Measurements from ENCODE around the gene SERPINB6.

SERPINB6 gene

GRCh38 chr6:3016473-3017280, 45.3 kb upstream of the SERPINB6 start:
- Histone ChIP-seq H3K27ac (ENCODE audit: low read length) (no peak overlapping the region), H3K27me3 (ENCODE audit: low read depth, low read length) (no peaks in the 10 kb centered on the region), H3K4me1 (ENCODE audit: low read length) (no peaks in the 10 kb centered on the region), H3K4me3 (ENCODE audit: low read length) (no peak overlapping the region), H3K79me2 (ENCODE audit: low read length) (no peaks in the 10 kb centered on the region), H3K9ac (ENCODE audit: low read length) (no peak overlapping the region), H2AFZ (ENCODE audit: low read depth, low read length) (no peak overlapping the region), H3K9me3 (ENCODE audit: insufficient read depth, low read length) (no peaks in the 10 kb centered on the region; the same call in 1 of the 2 replicates), H3K4me2 (ENCODE audit: low read length) (no peak overlapping the region), H3K36me3 (replicated peaks; ENCODE audit: low read depth, low read length) (peaks cover 14% of the 10 kb centered on the region), H4K20me1 (ENCODE audit: insufficient read depth, low read length) (no peaks in the 10 kb centered on the region)
- no peak for TF ChIP-seq EZH2phosphoT487 (IDR thresholded peaks at IDR 0.05; ENCODE audit: low read depth)
- TF ChIP-seq CTCF (IDR thresholded peaks at IDR 0.05; ENCODE audit: low read depth, low read length) = no peak

- H3K4me1 ChIP-seq (ENCODE audit: low read length) = no peaks in the 10 kb centered on the region
- H3K4me3 ChIP-seq (ENCODE audit: low read length) = no peak overlapping the region
- H3K27me3 ChIP-seq (ENCODE audit: low read depth, low read length) = no peaks in the 10 kb centered on the region
- no peak overlapping the region for H3K27ac ChIP-seq (ENCODE audit: low read length)
- no peak overlapping the region for H2AFZ ChIP-seq (ENCODE audit: low read depth, low read length)
- H3K4me2 ChIP-seq (ENCODE audit: low read length) = no peak overlapping the region
- TF ChIP-seq EZH2phosphoT487 (IDR thresholded peaks at IDR 0.05; ENCODE audit: low read depth) (no peak), CTCF (IDR thresholded peaks at IDR 0.05; ENCODE audit: low read depth, low read length) (no peak)
- no peaks in the 10 kb centered on the region; the same call in 1 of the 2 replicates for H3K9me3 ChIP-seq (ENCODE audit: insufficient read depth, low read length)
- H4K20me1 ChIP-seq (ENCODE audit: insufficient read depth, low read length) = no peaks in the 10 kb centered on the region
- H3K79me2 ChIP-seq (ENCODE audit: low read length) = no peaks in the 10 kb centered on the region
- no peak overlapping the region for H3K9ac ChIP-seq (ENCODE audit: low read length)
- peaks cover 28% of the 10 kb centered on the region for H3K36me3 ChIP-seq (replicated peaks; ENCODE audit: low read depth, low read length)
Measured at GRCh38 chr6:3015144-3015543, 43.8 kb upstream of the SERPINB6 start.

GRCh38 chr6:3014675-3015066, 43.3 kb upstream of the SERPINB6 start:
- no peak overlapping the region for H3K9ac ChIP-seq (ENCODE audit: low read length)
- H3K27me3 ChIP-seq (ENCODE audit: low read depth, low read length) = no peaks in the 10 kb centered on the region
- no peak overlapping the region for H3K27ac ChIP-seq (ENCODE audit: low read length)
- peaks cover 31% of the 10 kb centered on the region for H3K36me3 ChIP-seq (replicated peaks; ENCODE audit: low read depth, low read length)
- H3K4me2 ChIP-seq (ENCODE audit: low read length) = no peak overlapping the region
- no peak overlapping the region for H3K4me3 ChIP-seq (ENCODE audit: low read length)
- no peaks in the 10 kb centered on the region for H3K79me2 ChIP-seq (ENCODE audit: low read length)
- no peaks in the 10 kb centered on the region for H4K20me1 ChIP-seq (ENCODE audit: insufficient read depth, low read length)
- no peaks in the 10 kb centered on the region for H3K4me1 ChIP-seq (ENCODE audit: low read length)
- TF ChIP-seq EZH2phosphoT487 (IDR thresholded peaks at IDR 0.05; ENCODE audit: low read depth) = no peak
- no peak for TF ChIP-seq CTCF (IDR thresholded peaks at IDR 0.05; ENCODE audit: low read depth, low read length)
- no peaks in the 10 kb centered on the region; the same call in 1 of the 2 replicates for H3K9me3 ChIP-seq (ENCODE audit: insufficient read depth, low read length)
- no peak overlapping the region for H2AFZ ChIP-seq (ENCODE audit: low read depth, low read length)

GRCh38 chr6:3013901-3014674, 42.7 kb upstream of the SERPINB6 start:
- no peak overlapping the region for H3K4me3 ChIP-seq (ENCODE audit: low read length)
- no peaks in the 10 kb centered on the region for H3K79me2 ChIP-seq (ENCODE audit: low read length)
- no peak overlapping the region for H3K4me2 ChIP-seq (ENCODE audit: low read length)
- H2AFZ ChIP-seq (ENCODE audit: low read depth, low read length) = no peak overlapping the region
- no peaks in the 10 kb centered on the region for H4K20me1 ChIP-seq (ENCODE audit: insufficient read depth, low read length)
- H3K9me3 ChIP-seq (ENCODE audit: insufficient read depth, low read length) = no peaks in the 10 kb centered on the region; the same call in 1 of the 2 replicates
- no peaks in the 10 kb centered on the region for H3K27me3 ChIP-seq (ENCODE audit: low read depth, low read length)
- TF ChIP-seq CTCF (IDR thresholded peaks at IDR 0.05; ENCODE audit: low read depth, low read length) = no peak
- no peak for TF ChIP-seq EZH2phosphoT487 (IDR thresholded peaks at IDR 0.05; ENCODE audit: low read depth)
- no peak overlapping the region for H3K9ac ChIP-seq (ENCODE audit: low read length)
- no peaks in the 10 kb centered on the region for H3K4me1 ChIP-seq (ENCODE audit: low read length)
- peaks cover 31% of the 10 kb centered on the region for H3K36me3 ChIP-seq (replicated peaks; ENCODE audit: low read depth, low read length)
- H3K27ac ChIP-seq (ENCODE audit: low read length) = no peak overlapping the region

All from OCI-LY3 (cell line).